Renal pelvis (tissue), 4 donors: Measurements from ENCODE around the gene RPL13. TPM values are rescaled to one million over a fixed set of nuclear protein-coding genes. Genes with fewer than 3 reads are reported as not detected.
"Not testable (repeated sequence)": the region's sequence is repeated elsewhere in the genome, so short reads cannot be mapped to it uniquely, and the experiment has no call there.

Source experiments
- DNase-seq: peaks from one replicate; pipeline ENCODE4 v3.0.0-alpha.2; 2013
- polyA plus RNA-seq, 3 donors: library from polyadenylated mRNA; unstranded; fragments of 120-200 nt; gene quantifications; one replicate each; pipeline ENCODE4 v1.2.1, GENCODE V29; 2013; ENCODE audit not compliant: insufficient read length in 3 of 3

RPL13 gene
- polyA plus RNA-seq, 3 donors: 2,112 to 2,734 (median 2,679) TPM

DNA sequence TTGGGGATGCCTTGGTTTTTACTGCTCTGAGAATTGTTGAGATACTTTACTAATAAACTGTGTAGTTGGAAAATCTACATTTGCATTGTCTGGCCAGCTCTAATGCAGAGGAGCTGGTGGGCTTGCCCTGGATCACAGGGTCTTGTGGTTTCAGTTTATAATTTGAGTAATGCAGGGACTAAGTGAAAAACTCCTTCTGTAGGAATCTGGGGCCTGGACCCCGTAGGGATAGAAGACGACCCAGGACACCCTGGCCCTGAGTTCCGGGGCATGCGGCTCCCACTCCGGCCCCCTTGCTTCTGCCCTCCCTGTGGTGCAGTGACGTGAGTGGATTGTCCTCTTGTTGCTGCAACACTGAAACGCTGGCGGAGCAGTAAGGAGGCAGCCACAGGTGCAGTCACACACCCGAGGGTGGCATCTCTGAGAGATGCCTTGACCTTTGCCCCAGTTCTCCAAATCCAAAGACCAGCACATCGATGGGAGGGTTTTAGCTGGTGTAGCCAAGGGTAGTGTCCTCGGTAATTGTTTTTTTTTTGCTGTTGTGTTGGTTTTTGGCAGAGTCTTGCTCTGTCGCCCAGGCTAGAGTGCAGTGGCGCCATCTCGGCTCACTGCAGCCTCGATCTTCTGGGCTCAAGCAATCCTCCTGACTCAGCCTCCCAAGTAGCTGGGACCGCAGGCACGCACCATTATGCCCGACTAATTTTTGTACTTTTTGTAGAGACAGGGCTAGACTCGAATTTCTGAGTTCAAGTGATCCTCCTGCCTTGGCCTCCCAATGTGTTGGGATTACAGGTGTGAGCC, 2.6 kb upstream of the RPL13 start:
- DNase-seq: no peak

GRCh38 chr16:89561142-89561883, 831 bp downstream of the RPL13 start:
- no peak for DNase-seq

GRCh38 chr16:89561884-89562599, 1.6 kb downstream of the RPL13 start:
- no peak for DNase-seq

- no peak for DNase-seq
Observed at GRCh38 chr16:89562939-89563338, 2.5 kb downstream of the RPL13 start.

- no peak for DNase-seq
Observed at GRCh38 chr16:89563639-89564392, 3.3 kb downstream of the RPL13 start.

DNA sequence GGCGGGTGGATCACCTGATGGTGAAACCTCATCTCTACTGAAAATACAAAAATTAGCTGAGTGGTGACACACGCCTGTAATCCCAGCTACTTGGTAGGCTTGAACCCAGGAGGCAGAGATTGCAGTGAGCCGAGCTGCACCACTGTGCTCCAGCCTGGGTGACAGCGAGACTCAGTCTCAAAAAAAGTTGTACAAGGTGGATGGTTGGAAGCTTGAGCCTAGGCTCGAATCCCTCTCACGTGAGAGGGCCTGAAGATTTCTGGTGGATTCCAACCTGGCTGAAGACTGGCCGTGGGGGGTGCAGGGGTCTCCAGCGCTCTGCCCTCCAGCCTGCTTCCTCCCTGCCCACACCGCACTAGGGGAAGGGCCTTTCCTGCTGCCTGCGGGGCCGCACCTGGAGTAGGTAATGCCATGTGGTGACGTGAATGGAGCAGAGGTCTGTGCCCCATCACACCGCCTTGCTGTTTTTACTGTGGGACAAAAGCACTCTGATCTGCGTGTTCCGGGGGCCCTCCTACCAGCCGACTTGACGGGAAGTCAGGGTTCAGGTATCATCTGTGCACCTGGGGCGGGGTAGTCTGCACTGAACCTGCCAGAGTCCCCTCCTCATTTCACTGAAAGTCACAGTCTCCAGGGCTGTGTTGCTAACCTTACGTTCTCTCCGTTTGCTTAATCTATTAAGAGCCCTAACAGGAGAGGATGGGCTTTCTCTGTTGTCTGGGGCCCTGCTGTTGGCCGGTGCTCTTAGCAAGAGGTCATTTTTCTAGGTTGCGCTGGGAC, 4.2 kb downstream of the RPL13 start:
- no peak for DNase-seq

- DNase-seq: no peak
Observed at GRCh38 chr16:89565256-89565505, 4.7 kb downstream of the RPL13 start.

DNA sequence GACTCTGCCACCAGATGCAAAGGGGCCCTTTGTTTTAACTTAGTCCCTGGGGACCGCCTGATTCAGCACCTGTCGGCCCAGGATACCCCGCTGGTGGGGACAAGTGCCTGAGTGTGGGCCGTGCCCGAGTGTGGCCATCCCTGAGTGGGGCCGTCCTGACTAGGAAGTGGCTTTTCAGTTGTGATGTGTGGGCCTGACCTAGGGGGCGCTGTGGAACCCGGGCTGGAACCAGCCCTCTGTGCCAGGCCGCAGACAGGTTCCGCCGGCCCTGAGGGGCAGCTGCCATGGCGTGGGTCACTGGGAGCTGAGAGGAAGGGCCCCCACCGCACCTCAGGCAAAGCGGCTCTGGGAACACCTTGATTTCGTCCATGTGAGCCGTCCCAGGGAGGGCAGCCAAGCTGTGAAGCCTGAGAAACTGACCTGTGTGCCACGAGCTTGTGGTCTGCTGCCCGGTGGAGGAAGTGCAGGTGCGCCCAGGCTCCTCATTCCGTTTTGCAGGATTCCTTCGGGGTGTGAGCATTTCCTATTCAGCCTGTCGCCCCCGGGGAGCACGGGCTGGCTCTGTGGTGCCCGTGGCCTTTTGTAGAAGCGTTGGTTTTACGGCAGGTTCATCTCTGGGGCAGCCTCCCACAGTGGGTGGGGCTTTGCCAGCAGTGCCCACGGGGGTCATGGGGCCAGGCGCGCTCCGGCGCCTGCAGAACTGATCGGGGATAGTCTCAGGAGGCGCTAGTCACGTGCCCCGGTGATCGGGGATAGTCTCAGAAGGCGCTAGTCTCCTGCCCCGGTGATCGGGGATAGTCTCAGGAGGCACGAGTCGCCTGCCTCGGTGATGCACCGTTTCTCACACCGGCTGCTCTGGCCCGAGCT, 5.3 kb downstream of the RPL13 start:
- no peak for DNase-seq

- no peak for DNase-seq
Observed at GRCh38 chr16:89567656-89568594, 7.4 kb downstream of the RPL13 start.

DNA sequence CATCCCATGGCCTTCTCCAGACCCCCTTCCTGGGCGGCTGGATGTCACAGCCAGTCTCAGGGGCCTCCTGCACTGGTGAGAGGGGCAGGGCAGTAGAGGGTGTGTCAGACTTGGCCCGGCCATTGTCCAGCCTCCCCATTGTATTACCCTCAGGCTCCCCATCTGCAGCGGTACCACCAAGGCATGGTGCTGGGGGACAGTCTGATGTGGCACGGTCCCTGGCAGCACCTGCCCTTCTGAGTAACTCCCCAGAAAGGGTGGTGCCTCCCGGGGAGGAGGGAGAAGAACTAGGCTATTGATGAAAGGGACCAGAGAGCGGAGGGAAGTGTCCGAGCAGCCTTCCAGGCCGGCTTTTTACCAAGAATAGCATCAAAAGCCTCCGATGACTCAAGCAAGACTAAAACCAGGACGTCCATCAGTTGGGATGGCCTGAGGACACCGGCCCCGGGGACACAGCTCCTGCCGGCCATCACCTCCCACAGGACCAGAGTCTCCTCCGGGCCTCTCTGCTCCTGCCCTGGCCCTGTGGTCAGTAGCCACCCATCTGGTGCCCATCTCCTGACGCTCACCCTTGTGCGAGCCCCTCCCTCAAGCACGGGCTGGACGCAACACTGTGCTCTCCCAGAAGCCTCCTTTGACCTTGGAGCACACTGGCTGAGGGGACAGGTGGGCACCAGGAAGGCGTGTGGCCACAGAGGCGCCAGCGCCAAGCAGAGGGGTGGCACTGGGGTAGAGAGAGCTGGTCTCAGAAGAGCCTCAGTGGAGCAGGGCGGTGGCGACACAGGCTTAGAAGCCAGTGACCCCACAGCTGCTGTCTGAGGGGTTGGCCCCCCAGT, 9.2 kb downstream of the RPL13 start:
- DNase-seq: no peak

DNA sequence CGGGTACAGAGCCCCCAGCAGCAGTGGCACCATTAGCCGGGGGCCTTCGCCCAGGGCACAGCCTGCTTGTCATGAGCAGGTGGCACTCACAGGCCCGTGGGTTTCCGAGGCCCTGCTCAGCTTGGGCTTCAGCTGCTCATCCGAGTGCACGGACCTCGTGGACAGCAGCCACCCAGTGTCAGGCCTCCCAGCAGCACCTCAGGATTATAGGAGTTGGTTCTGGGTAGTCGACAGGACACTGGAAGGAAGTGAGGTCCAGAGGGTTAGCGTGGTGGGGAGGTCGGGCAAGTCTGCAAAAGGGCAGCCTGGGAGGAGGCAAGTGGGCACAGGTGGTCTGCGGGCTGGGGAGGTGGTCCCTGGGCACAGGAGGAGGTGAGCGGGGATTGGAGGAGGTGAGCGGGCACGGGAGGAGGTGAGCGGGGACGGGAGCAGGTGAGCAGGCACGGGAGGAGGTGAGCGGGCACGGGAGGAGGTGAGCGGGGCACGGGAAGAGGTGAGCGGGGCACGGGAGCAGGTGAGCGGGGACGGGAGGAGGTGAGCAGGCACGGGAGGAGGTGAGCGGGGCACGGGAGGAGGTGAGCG, 10.0 kb downstream of the RPL13 start:
- DNase-seq: no peak

DNA sequence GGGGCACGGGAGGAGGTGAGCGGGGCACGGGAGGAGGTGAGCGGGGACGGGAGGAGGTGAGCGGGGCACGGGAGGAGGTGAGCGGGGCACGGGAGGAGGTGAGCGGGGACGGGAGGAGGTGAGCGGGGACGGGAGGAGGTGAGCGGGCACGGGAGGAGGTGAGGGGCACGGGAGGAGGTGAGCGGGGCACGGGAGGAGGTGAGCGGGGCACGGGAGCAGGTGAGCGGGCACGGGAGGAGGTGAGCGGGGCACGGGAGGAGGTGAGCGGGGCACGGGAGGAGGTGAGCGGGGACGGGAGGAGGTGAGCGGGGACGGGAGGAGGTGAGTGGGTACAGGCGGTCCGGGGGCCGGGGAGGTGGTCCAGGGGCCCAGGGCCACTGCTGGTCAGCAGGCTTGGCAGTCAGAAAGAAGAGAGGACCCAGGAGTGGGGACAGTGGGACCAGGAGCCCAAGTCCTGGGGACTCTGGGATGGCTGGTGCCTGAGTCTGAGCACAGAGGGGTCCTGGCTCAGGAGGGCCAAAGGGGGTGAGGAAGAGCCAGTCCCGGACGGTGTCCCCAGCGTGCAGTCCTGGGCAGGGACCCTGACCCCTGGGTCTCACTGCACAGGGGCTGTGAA, 10.6 kb downstream of the RPL13 start:
- not testable (repeated sequence) for DNase-seq

- no peak for DNase-seq
Observed at GRCh38 chr16:89571636-89572035, 11.2 kb downstream of the RPL13 start.

GRCh38 chr16:89572073-89572484, 11.6 kb downstream of the RPL13 start:
- DNase-seq: no peak

DNA sequence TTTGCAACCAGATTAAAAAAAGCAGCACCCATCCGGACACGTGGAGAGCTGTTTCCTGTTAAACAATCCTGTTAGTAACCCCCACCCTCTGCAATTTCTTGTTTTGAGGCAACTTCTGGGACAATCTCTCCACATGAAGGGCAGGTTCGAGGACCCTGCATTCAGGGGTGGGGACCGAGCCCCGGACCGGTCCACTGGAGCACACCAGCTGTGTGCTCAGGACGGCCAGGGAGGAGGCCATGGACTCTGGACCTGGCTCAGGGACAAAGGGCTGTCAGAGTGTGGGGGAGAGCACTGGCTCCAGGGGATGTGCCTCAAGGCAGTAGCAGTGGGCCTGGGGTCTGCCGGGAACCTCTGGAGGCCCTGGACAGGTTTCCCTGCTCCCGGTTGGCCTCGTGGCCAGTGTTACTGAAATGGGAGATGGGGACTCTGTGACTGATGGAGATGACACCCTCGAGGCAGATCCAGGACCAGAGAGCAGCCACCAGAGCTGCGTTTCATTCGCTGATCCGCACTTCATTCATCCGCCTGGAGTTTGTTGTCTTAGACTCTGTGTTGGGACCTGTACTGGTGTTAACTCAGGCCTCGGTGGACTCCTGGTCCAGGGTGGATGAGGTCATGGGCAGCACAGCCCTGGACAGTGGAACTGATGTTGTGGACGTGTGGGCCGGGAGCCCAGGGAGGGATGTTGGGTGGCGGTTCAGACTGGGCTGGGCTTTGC, 12.2 kb downstream of the RPL13 start:
- no peak for DNase-seq

DNA sequence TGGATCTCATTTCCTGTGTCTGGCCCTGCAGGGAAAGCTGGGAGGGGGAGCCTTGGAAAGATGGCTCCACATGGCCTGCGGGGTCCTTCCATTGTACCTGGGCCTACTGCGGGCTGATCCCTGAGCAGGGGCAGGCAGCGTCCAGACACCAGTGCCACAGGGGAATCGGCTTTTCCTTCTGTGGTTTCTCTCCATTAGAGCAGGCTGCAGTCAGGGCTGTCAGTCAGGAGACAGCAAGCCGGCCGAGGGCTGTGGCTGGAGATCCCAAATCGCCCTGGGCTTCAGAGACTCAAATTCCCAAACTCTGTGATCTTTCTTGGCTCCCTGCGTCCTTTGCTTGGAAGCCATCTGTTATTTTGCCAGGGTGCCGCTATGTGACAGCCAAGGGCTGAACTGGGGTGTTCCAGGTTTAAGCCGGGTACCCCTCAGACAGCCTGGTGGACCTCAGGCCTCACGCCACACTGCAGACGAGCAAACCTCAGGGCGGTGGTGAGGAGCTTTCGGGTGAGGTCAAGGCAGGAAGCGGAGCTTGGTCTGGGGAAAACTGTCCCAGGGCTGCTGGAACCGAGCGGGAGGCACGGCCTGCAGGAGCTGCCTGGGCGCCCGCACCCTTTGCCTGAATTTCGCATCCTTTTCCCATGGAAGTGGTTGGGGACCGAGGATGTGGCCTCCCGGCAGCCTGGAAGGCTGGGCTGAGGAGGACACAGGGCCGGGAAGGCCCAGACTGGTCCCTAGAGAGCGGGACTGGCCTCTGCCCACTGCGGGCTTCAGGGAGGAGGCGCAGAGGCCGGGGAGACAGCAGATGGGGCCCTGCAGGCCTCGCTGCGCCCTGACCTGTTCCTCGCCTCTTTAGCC, 13.6 kb downstream of the RPL13 start:
- no peak for DNase-seq
